Panc1 (cell line): ENCODE measurements around the gene SIRPA. TPM values are rescaled to one million over a fixed set of nuclear protein-coding genes. Genes with fewer than 3 reads are reported as not detected.

Experiments
- ATAC-seq: fragments of 200-7000 bp; cut with Tn5 transposase; 2 replicates; pipeline ENCODE4 v1.9.1; 2020; ENCODE audit warnings: mild to moderate bottlenecking, moderate library complexity
- BruUV-seq: library from RNA; stranded (reverse); fragments of 400-500 nt; replicated peaks from 2 replicates; lab custom pipeline; 2021; lab: Mats Ljungman, UMichigan
- CTCF ChIA-PET: fragments of 300-600 bp; sonication (Branson Sonifier 250); formaldehyde crosslinking; loops from one replicate; lab custom pipeline; 2022; ENCODE audit warnings: antibody characterized with exemption; lab: Charles Lee
- POLR2A ChIA-PET: fragments of 300-600 bp; sonication (Branson Sonifier 250); formaldehyde crosslinking; loops from one replicate; lab custom pipeline; 2022; ENCODE audit warnings: antibody characterized with exemption; lab: Charles Lee
- DNase-seq: peaks from one replicate; pipeline ENCODE4 v3.0.0-alpha.2; 2010; ENCODE audit warnings: low read depth, low spot score
- H3K27ac ChIP-seq: 2 replicates; pipeline ENCODE4 v1.5.1; 2011; ENCODE audit warnings: mild to moderate bottlenecking, low read length, inconsistent platforms
- H3K27me3 ChIP-seq: fragments of 200-500 bp; sonication (Bioruptor generic); 2 replicates; pipeline ENCODE4 v1.6.0; 2014; ENCODE audit warnings: low read length, inconsistent platforms; ENCODE audit not compliant: control insufficient read depth, insufficient read depth
- H3K36me3 ChIP-seq: fragments of 200-500 bp; sonication (Bioruptor generic); 2 replicates; pipeline ENCODE4 v1.5.1; 2014; ENCODE audit warnings: inconsistent platforms, mild to moderate bottlenecking, low read length, moderate library complexity; ENCODE audit not compliant: control insufficient read depth, insufficient read depth
- H3K4me1 ChIP-seq: 2 replicates; pipeline ENCODE4 v1.5.1; 2011; ENCODE audit warnings: inconsistent platforms, mild to moderate bottlenecking, low read length, moderate library complexity; ENCODE audit not compliant: control insufficient read depth, insufficient read depth
- H3K4me3 ChIP-seq, 2 experiments: 2 replicates each; pipeline ENCODE4 v1.5.1; 2011 to 2012; ENCODE audit warnings: low read depth in 2 of 2, low read length in 2 of 2, mild to moderate bottlenecking in 2 of 2, inconsistent platforms in 1 of 2, moderate library complexity in 1 of 2
- H3K9me3 ChIP-seq: fragments of 200-500 bp; sonication (Bioruptor generic); 2 replicates; pipeline ENCODE4 v1.5.1; 2014; ENCODE audit warnings: low read depth, mild to moderate bottlenecking, inconsistent platforms, low read length, moderate library complexity; ENCODE audit not compliant: control insufficient read depth, insufficient read depth
- POLR2AphosphoS5 ChIP-seq: IDR thresholded peaks from 2 replicates; pipeline ENCODE4 v1.6.1; 2012; ENCODE audit warnings: mild to moderate bottlenecking, low read depth, low read length, moderate library complexity
- SIN3A ChIP-seq: IDR thresholded peaks from 2 replicates; pipeline ENCODE4 v1.6.1; 2012; ENCODE audit warnings: low read depth, mild to moderate bottlenecking, low read length, moderate library complexity, borderline replicate concordance; ENCODE audit not compliant: insufficient read depth
- TCF7L2 ChIP-seq: IDR thresholded peaks from 2 replicates; pipeline ENCODE4 v1.6.1; 2011; ENCODE audit warnings: mild to moderate bottlenecking, low read depth, low read length, inconsistent platforms
- in situ Hi-C: cut with HindIII; loops from 2 replicates; pipeline ENCODE4 v1.10.0; 2016; ENCODE audit warnings: low sequenced_read_pairs, low pct_unique_long_range_greater_than_20kb
- intact Hi-C: fragments of 100-400 bp; cut with micrococcal nuclease; formaldehyde crosslinking; loops from one replicate; pipeline ENCODE4 v1.10.0; 2022; ENCODE audit not compliant: unreplicated experiment
- total RNA-seq: library from RNA; stranded (reverse); gene quantifications from one replicate; pipeline ENCODE4 v1.2.1, GENCODE V29; 2021; ENCODE audit not compliant: unreplicated experiment
- TF ChIP-seq, protein P1 (sequence below): fragments of 450-650 bp; IDR thresholded peaks from 2 replicates; pipeline ENCODE4 v1.5.1; 2017; ENCODE audit warnings: mild to moderate bottlenecking
- TF ChIP-seq, protein P2 (sequence below), 2 experiments: IDR thresholded peaks; 2 replicates each; pipeline ENCODE4 v1.6.1; 2011 to 2012; ENCODE audit warnings: low read depth in 2 of 2, control low read depth in 1 of 2, low read length in 1 of 2, mild to moderate bottlenecking in 1 of 2, moderate library complexity in 1 of 2; ENCODE audit not compliant: insufficient read depth in 1 of 2

Gene SIRPA
- total RNA-seq, 1 experiment from 2014 or later, result 2.4 TPM

DNA sequence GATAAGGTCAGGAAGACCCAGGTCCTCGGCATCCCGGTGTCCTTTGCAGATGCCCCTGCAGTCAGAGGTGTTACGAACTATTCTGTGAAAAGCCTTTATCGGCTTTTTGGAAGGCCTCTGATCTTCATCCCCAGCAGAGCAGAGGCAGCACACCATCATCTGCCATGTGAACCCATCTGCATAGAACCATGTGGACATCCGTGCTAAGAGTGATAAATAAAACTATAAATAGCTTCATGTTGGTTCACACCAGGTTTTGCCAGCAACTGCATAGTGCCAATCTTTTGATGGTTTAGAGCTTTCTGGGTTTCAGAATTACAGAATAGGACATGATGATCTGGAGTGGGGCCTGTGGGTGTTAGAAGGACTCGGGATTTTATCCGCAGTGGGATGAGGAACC lies 33.6 kb downstream of the SIRPA start:
- no peak for TF ChIP-seq SIN3A
- TF ChIP-seq, protein P1, sequence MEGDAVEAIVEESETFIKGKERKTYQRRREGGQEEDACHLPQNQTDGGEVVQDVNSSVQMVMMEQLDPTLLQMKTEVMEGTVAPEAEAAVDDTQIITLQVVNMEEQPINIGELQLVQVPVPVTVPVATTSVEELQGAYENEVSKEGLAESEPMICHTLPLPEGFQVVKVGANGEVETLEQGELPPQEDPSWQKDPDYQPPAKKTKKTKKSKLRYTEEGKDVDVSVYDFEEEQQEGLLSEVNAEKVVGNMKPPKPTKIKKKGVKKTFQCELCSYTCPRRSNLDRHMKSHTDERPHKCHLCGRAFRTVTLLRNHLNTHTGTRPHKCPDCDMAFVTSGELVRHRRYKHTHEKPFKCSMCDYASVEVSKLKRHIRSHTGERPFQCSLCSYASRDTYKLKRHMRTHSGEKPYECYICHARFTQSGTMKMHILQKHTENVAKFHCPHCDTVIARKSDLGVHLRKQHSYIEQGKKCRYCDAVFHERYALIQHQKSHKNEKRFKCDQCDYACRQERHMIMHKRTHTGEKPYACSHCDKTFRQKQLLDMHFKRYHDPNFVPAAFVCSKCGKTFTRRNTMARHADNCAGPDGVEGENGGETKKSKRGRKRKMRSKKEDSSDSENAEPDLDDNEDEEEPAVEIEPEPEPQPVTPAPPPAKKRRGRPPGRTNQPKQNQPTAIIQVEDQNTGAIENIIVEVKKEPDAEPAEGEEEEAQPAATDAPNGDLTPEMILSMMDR, result no peak
- no peak for TF ChIP-seq TCF7L2
- no peak for TF ChIP-seq POLR2AphosphoS5
- TF ChIP-seq, protein P2, sequence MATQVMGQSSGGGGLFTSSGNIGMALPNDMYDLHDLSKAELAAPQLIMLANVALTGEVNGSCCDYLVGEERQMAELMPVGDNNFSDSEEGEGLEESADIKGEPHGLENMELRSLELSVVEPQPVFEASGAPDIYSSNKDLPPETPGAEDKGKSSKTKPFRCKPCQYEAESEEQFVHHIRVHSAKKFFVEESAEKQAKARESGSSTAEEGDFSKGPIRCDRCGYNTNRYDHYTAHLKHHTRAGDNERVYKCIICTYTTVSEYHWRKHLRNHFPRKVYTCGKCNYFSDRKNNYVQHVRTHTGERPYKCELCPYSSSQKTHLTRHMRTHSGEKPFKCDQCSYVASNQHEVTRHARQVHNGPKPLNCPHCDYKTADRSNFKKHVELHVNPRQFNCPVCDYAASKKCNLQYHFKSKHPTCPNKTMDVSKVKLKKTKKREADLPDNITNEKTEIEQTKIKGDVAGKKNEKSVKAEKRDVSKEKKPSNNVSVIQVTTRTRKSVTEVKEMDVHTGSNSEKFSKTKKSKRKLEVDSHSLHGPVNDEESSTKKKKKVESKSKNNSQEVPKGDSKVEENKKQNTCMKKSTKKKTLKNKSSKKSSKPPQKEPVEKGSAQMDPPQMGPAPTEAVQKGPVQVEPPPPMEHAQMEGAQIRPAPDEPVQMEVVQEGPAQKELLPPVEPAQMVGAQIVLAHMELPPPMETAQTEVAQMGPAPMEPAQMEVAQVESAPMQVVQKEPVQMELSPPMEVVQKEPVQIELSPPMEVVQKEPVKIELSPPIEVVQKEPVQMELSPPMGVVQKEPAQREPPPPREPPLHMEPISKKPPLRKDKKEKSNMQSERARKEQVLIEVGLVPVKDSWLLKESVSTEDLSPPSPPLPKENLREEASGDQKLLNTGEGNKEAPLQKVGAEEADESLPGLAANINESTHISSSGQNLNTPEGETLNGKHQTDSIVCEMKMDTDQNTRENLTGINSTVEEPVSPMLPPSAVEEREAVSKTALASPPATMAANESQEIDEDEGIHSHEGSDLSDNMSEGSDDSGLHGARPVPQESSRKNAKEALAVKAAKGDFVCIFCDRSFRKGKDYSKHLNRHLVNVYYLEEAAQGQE (IDR thresholded peaks at IDR 0.05; ENCODE audit: insufficient read depth in 1 of 2, low read depth in 2 of 2, low read length in 1 of 2), result no peak
- no TSS peak for BruUV-seq
- Histone ChIP-seq H3K4me3 (no peak overlapping the region), H3K36me3 (no peaks in the 10 kb centered on the region), H3K9me3 (no peaks in the 10 kb centered on the region), H3K27ac (no peak overlapping the region), H3K4me1 (no peaks in the 10 kb centered on the region), H3K27me3 (peaks cover 2% of the 10 kb centered on the region; the same call in 1 of the 2 replicates)
- intact Hi-C loops (no loop called here), in situ Hi-C loops (no loop called here)
- no peak for ATAC-seq
- ChIA-PET POLR2A (interaction anchor here (0.6 kb wide), 1 partner anchor 111 kb away, joined by 3 read pairs; no protein-coding TSS in a partner anchor), CTCF (no interaction called here)
- DNase-seq, result no peak

- no peaks in the 10 kb centered on the region for H3K9me3 ChIP-seq
- DNase-seq, result no peak
- no peaks in the 10 kb centered on the region for H3K4me1 ChIP-seq
- ATAC-seq, result no peak
- peaks cover 2% of the 10 kb centered on the region; the same call in 1 of the 2 replicates for H3K27me3 ChIP-seq
- no peak overlapping the region for H3K4me3 ChIP-seq
- no TSS peak for BruUV-seq
- ChIA-PET POLR2A (interaction anchor here (0.6 kb wide), 1 partner anchor 112 kb away, joined by 3 read pairs; no protein-coding TSS in a partner anchor), CTCF (no interaction called here)
- no peak overlapping the region for H3K27ac ChIP-seq
- in situ Hi-C loops, result no loop called here
- no peaks in the 10 kb centered on the region for H3K36me3 ChIP-seq
- intact Hi-C loops, result no loop called here
- TF ChIP-seq TCF7L2, result no peak
- no peak for TF ChIP-seq POLR2AphosphoS5
- TF ChIP-seq, protein P1, result no peak
- TF ChIP-seq, protein P2 (IDR thresholded peaks at IDR 0.05; ENCODE audit: insufficient read depth in 1 of 2, low read depth in 2 of 2, low read length in 1 of 2), result no peak
- no peak for TF ChIP-seq SIN3A
Measured at GRCh38 chr20:1929460-1929859, 34.3 kb downstream of the SIRPA start.
